HepG2 (cell line): ENCODE results near the gene SERPINF2.

Experiments
- ELF3 ChIP-seq: IDR thresholded peaks from 2 replicates; pipeline ENCODE4 v1.6.1; 2016; ENCODE audit warnings: missing genetic modification reagents, missing compliant biosample characterization
- EZH2 ChIP-seq: conservative IDR thresholded peaks from 2 replicates; pipeline ENCODE4 v1.6.1; 2012; ENCODE audit warnings: mild to moderate bottlenecking, low read depth, low read length, moderate library complexity
- FIP1L1 ChIP-seq: fragments of 200-400 bp; formaldehyde crosslinking; IDR thresholded peaks from 2 replicates; pipeline ENCODE4 v1.6.1; 2018; ENCODE audit warnings: low read depth, mild to moderate bottlenecking, low read length, moderate library complexity, borderline replicate concordance; ENCODE audit not compliant: insufficient read depth
- KDM6A ChIP-seq: IDR thresholded peaks from 2 replicates; pipeline ENCODE4 v1.6.1; 2016; ENCODE audit warnings: low read depth
- MZF1 ChIP-seq: sonication (generic); formaldehyde crosslinking; IDR thresholded peaks from 2 replicates; pipeline ENCODE4 v1.8.1; 2023; ENCODE audit warnings: mild to moderate bottlenecking, missing genetic modification reagents, borderline replicate concordance
- POLR2A ChIP-seq, 2 experiments: IDR thresholded peaks; 2 replicates each; pipeline ENCODE4 v1.6.1; 2011; ENCODE audit warnings: low read depth in 2 of 2, low read length in 2 of 2, mild to moderate bottlenecking in 1 of 2, moderate library complexity in 1 of 2; ENCODE audit not compliant: insufficient read depth in 1 of 2
- SP2 ChIP-seq: sonication (generic); formaldehyde crosslinking; IDR thresholded peaks from 2 replicates; pipeline ENCODE4 v1.5.1; 2020; ENCODE audit warnings: mild to moderate bottlenecking, missing genetic modification reagents
- SSRP1 ChIP-seq: IDR thresholded peaks from 2 replicates; pipeline ENCODE4 v1.6.1; 2016; ENCODE audit warnings: control low read depth
- ZNF224 ChIP-seq: sonication (generic); formaldehyde crosslinking; IDR thresholded peaks from 2 replicates; pipeline ENCODE4 v1.5.0; 2020; ENCODE audit warnings: mild to moderate bottlenecking, missing genetic modification reagents
- ZNF501 ChIP-seq: sonication (generic); formaldehyde crosslinking; IDR thresholded peaks from 2 replicates; pipeline ENCODE4 v1.5.1; 2020; ENCODE audit warnings: mild to moderate bottlenecking, moderate library complexity, missing genetic modification reagents
- ZNF589 ChIP-seq: sonication (generic); formaldehyde crosslinking; conservative IDR thresholded peaks from 2 replicates; pipeline ENCODE4 v1.8.0; 2022; ENCODE audit warnings: mild to moderate bottlenecking, moderate library complexity, missing genetic modification reagents
- TF ChIP-seq, protein P1 (sequence below): sonication (generic); formaldehyde crosslinking; IDR thresholded peaks from 2 replicates; pipeline ENCODE4 v1.5.0; 2020; ENCODE audit warnings: mild to moderate bottlenecking, missing genetic modification reagents, moderate library complexity

DNA sequence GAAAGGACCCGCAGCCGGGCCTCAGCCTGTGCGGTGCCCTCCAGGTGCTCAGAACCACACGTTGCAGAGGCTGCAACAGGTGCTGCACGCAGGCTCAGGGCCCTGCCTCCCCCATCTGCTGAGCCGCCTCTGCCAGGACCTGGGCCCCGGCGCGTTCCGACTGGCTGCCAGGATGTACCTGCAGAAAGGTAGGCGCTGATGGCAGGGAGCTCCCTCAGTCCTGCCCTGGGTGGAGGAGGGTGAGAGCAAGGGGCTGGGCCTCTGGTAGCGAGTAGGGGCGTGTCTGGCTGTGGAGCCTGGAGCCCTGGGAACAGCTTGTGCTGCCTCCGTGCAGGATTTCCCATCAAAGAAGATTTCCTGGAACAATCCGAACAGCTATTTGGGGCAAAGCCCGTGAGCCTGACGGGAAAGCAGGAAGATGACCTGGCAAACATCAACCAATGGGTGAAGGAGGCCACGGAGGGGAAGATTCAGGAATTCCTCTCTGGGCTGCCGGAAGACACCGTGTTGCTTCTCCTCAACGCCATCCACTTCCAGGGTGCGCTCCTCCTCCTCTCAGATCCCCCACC lies 4.4 kb downstream of the SERPINF2 start:
- TF ChIP-seq ELF3 = no peak
- no peak for TF ChIP-seq SP2 (CRISPR knock-in tag)
- TF ChIP-seq, protein P1, sequence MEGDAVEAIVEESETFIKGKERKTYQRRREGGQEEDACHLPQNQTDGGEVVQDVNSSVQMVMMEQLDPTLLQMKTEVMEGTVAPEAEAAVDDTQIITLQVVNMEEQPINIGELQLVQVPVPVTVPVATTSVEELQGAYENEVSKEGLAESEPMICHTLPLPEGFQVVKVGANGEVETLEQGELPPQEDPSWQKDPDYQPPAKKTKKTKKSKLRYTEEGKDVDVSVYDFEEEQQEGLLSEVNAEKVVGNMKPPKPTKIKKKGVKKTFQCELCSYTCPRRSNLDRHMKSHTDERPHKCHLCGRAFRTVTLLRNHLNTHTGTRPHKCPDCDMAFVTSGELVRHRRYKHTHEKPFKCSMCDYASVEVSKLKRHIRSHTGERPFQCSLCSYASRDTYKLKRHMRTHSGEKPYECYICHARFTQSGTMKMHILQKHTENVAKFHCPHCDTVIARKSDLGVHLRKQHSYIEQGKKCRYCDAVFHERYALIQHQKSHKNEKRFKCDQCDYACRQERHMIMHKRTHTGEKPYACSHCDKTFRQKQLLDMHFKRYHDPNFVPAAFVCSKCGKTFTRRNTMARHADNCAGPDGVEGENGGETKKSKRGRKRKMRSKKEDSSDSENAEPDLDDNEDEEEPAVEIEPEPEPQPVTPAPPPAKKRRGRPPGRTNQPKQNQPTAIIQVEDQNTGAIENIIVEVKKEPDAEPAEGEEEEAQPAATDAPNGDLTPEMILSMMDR (CRISPR knock-in tag) = no peak
- no peak for TF ChIP-seq KDM6A
- TF ChIP-seq MZF1 (CRISPR knock-in tag) = no peak
- TF ChIP-seq EZH2 = no peak
- TF ChIP-seq ZNF589 (CRISPR knock-in tag) = no peak
- peak in 1 of 2 experiments; percentile 20; a peak in 1 of 4 replicates for TF ChIP-seq POLR2A (IDR thresholded peaks at IDR 0.05; ENCODE audit: insufficient read depth in 1 of 2, low read depth in 2 of 2, low read length in 2 of 2)
- no peak for TF ChIP-seq ZNF501 (CRISPR knock-in tag)
- no peak for TF ChIP-seq FIP1L1
- no peak for TF ChIP-seq SSRP1 (CRISPR knock-in tag)
- no peak for TF ChIP-seq ZNF224
